Right atrium auricular region (tissue), 2 donors: ENCODE results near the gene TRMT1. TPM values are rescaled to one million over a fixed set of nuclear protein-coding genes. Genes with fewer than 3 reads are reported as not detected.

ENCODE experiments used
- DNase-seq: peaks from one replicate; pipeline ENCODE4 v3.0.0-alpha.2; 2019; ENCODE audit warnings: low spot score
- H3K27ac ChIP-seq, 2 donors: fragments of 200-600 bp; sonication (generic); 1 replicate in 1 of 2; 2 replicates in 1 of 2; pipeline ENCODE4 v1.5.1; 2016 to 2019
- H3K27me3 ChIP-seq, 2 donors: fragments of 200-600 bp; sonication (generic); one replicate each; pipeline versions ENCODE4 v1.5.1 to v1.6.0; 2017 to 2019
- H3K36me3 ChIP-seq: fragments of 200-600 bp; sonication (generic); one replicate; pipeline ENCODE4 v1.5.1; 2016
- H3K4me1 ChIP-seq, 2 donors: fragments of 200-600 bp; sonication (generic); one replicate each; pipeline versions ENCODE4 v1.5.1 to v1.6.0; 2017 to 2019
- H3K4me3 ChIP-seq, 2 donors: fragments of 200-600 bp; sonication (generic); 1 replicate in 1 of 2; 2 replicates in 1 of 2; pipeline ENCODE4 v1.5.1; 2017 to 2019; ENCODE audit warnings: mild to moderate bottlenecking in 1 of 2, moderate library complexity in 1 of 2
- H3K9me3 ChIP-seq, 2 donors: fragments of 200-600 bp; sonication (generic); one replicate each; pipeline ENCODE4 v1.5.1; 2019
- total RNA-seq, 2 donors: library from RNA; depleted of rRNA; stranded (reverse); fragments of >200 nt; gene quantifications; one replicate each; pipeline ENCODE4 v1.1.0, GENCODE V29; 2016
- TF ChIP-seq, protein P1 (sequence below), 2 donors: fragments of 200-600 bp; sonication (generic); IDR thresholded peaks; one replicate each; pipeline ENCODE4 v1.5.1; 2019; ENCODE audit warnings: antibody characterized with exemption in 2 of 2

TRMT1 gene
- total RNA-seq, 2 donors from 2014 or later: 13.6 to 15.0 TPM

DNA sequence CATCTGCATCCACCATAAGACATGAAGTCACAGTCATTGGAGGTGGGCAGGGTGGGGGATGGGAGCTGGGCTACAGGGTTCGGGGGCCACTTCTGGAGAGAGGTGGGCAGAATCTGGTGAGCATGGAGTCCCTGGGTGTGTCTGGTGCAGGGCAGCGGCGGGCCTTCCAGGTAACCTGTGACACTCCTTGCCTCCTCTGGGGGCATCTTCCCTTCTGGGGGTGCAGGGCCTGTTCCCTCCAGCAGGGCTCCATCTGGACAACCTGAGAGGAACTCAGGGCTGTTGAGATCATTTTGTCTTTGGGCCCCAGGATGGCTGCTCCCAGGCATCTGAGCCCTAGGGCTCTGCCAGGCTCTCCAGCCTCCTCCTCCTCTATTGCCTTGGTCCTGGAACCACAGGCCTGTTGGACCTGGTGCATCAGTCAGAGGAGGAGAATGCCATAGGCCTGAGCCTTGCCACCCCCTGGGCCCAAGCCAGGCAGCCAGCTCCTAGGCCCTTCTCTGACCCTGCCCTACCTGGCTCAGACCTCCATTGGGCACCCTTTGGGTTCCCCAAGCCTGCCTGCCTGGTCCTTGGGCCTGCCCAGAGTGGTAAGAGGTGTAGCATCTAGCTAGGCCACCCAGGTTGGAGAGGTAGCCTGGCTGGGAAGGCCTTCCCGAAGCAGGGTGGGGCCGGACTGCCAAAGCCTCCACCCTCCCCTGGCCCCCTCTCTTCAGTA is 27.2 kb downstream of the TRMT1 start:
- Histone ChIP-seq H3K27me3 (no peaks in the 10 kb centered on the region), H3K27ac (peak overlapping the region; percentile 67 to 85), H3K4me3 (no peak overlapping the region), H3K36me3 (peaks cover 15% of the 10 kb centered on the region), H3K4me1 (peaks cover 0 to 69% of the 10 kb centered on the region in 2 donors), H3K9me3 (no peaks in the 10 kb centered on the region)
- TF ChIP-seq, protein P1, sequence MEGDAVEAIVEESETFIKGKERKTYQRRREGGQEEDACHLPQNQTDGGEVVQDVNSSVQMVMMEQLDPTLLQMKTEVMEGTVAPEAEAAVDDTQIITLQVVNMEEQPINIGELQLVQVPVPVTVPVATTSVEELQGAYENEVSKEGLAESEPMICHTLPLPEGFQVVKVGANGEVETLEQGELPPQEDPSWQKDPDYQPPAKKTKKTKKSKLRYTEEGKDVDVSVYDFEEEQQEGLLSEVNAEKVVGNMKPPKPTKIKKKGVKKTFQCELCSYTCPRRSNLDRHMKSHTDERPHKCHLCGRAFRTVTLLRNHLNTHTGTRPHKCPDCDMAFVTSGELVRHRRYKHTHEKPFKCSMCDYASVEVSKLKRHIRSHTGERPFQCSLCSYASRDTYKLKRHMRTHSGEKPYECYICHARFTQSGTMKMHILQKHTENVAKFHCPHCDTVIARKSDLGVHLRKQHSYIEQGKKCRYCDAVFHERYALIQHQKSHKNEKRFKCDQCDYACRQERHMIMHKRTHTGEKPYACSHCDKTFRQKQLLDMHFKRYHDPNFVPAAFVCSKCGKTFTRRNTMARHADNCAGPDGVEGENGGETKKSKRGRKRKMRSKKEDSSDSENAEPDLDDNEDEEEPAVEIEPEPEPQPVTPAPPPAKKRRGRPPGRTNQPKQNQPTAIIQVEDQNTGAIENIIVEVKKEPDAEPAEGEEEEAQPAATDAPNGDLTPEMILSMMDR (IDR thresholded peaks at IDR 0.05): peak in 1 of 2 donors; percentile 13
- DNase-seq: no peak

DNA sequence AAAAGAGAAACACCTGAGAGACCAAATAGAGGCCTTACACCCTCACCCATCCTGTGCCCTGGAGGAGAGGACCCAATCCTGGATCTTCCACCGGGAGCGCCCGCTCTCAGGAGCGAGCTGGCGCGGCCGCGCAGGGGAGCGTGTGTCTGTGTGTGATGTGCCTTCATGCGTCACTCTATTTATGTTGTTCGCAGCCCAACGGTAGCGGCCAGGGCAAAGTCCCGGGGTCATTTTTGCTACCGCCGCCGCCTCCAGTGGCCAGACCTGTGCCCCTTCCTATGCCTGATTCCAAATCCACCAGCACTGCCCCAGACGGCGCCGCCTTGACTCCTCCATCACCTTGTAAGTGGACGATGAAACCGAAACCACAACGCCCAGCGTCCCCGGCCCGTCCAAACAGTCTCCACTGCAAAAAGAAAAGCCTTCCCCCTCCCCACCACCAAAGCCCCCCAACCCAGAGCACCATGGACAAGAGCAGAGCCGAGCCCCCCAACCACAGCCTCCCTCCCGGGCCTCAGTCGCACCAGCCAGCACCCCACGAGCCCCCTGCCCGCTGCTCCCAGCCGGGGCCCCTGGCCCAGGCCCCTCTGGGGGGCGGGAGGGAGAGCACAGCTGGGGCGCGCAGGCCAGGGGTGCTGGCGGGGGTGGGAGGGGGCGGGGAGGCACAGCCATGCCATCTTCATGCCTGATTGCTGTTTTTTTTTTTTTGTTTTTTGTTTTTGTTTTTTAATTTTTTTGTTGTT is 28.6 kb downstream of the TRMT1 start:
- peaks cover 0 to 68% of the 10 kb centered on the region in 2 donors for H3K4me1 ChIP-seq
- peaks cover 15% of the 10 kb centered on the region for H3K36me3 ChIP-seq
- peak overlapping the region in 1 of 2 donors; percentile 85 for H3K27ac ChIP-seq
- H3K4me3 ChIP-seq: no peak overlapping the region
- H3K27me3 ChIP-seq: no peaks in the 10 kb centered on the region
- DNase-seq: no peak
- H3K9me3 ChIP-seq: no peaks in the 10 kb centered on the region
- TF ChIP-seq, protein P1 (IDR thresholded peaks at IDR 0.05): no peak

DNA sequence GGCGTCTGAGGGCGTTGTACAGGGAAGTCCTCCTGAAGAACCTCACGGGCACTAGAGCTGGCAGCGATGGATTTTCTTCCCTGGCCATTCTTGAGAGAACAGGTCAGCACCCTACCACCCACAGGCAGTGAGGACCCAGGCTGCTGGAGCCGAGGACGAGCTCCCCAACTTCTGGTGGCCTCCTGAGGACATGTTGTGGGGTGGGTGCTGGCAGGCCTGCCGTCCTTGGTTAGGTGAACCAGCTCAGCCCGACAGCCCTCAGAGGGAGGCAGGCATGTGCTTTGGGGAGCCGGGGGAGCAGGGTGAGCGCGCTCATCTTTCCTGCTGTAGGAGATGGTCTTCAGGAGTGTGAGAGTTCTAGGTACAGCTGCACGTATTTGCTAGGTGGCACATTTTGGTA is 29.2 kb downstream of the TRMT1 start:
- H3K9me3 ChIP-seq: no peaks in the 10 kb centered on the region
- peaks cover 0 to 67% of the 10 kb centered on the region in 2 donors for H3K4me1 ChIP-seq
- no peak for DNase-seq
- peaks cover 15% of the 10 kb centered on the region for H3K36me3 ChIP-seq
- no peak overlapping the region for H3K27ac ChIP-seq
- TF ChIP-seq, protein P1 (IDR thresholded peaks at IDR 0.05): no peak
- no peaks in the 10 kb centered on the region for H3K27me3 ChIP-seq
- no peak overlapping the region for H3K4me3 ChIP-seq

DNA sequence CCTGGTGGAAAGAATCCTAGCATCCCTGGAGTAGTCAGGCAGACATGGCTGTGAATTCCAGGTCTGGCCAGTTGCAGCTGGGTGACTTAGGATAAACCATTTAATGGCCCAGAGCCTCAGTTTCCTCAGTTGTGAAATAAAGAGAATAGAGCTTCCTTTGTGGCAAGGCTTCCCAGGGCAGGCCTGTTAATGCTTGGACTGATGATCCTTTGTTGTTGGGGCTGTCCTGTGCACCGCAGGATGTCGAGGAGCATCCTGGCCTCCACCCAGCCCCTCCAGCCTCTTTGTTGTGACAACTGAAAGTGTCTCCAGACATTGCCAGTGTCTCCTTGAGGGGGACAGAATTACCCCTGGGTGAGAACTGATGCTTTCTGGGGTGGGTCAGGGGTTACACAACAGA is 30.2 kb downstream of the TRMT1 start:
- Histone ChIP-seq H3K27ac (peak overlapping the region; percentile 42 to 49), H3K4me3 (no peak overlapping the region), H3K9me3 (no peaks in the 10 kb centered on the region), H3K4me1 (peaks cover 0 to 68% of the 10 kb centered on the region in 2 donors), H3K36me3 (peaks cover 21% of the 10 kb centered on the region), H3K27me3 (no peaks in the 10 kb centered on the region)
- TF ChIP-seq, protein P1 (IDR thresholded peaks at IDR 0.05): no peak
- no peak for DNase-seq

DNA sequence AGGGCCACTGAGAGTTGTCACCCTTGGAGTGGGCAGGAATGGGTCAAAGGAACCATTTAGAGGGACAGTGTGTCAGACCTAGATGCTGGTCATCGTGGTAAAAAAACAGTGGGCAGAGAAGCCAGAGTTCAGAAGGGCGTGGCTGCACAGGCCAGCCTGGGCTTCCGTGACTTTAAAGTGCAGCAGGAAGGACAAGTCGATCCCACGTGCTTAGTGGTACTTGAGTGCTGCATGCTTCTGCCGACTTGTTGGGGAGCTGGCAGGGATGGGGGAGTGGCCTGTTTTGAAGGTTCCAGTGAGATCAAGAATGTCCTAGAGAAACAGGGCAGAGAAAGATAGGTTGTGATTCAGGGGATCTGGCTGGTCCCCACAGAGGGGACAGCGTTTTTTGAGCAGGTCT is 30.9 kb downstream of the TRMT1 start:
- H3K36me3 ChIP-seq: peaks cover 21% of the 10 kb centered on the region
- DNase-seq: no peak
- H3K27me3 ChIP-seq: no peaks in the 10 kb centered on the region
- H3K4me3 ChIP-seq: no peak overlapping the region
- TF ChIP-seq, protein P1 (IDR thresholded peaks at IDR 0.05): no peak
- H3K9me3 ChIP-seq: no peaks in the 10 kb centered on the region
- peak overlapping the region; percentile 42 to 49 for H3K27ac ChIP-seq
- peaks cover 0 to 63% of the 10 kb centered on the region in 2 donors for H3K4me1 ChIP-seq
